Adipocyte (in vitro differentiated cells): ENCODE results near the gene MYOM1.
A peak's percentile ranks its signal among the peaks of the same experiment; 100 is the strongest.

Experiments
- DNase-seq: peaks from one replicate; pipeline ENCODE4 v3.0.0-alpha.2; 2015; ENCODE audit warnings: low read depth
- H3K27me3 ChIP-seq: replicated peaks from 2 replicates; pipeline ENCODE4 v1.7.0; 2013; ENCODE audit warnings: mild to moderate bottlenecking, low read length, moderate library complexity; ENCODE audit not compliant: control insufficient read depth, insufficient read depth
- H3K36me3 ChIP-seq: 2 replicates; pipeline ENCODE4 v1.7.0; 2013; ENCODE audit warnings: low read length, mild to moderate bottlenecking, moderate library complexity; ENCODE audit not compliant: control insufficient read depth, insufficient read depth, severe bottlenecking
- H3K4me1 ChIP-seq: 2 replicates; pipeline ENCODE4 v1.7.0; 2013; ENCODE audit warnings: mild to moderate bottlenecking, low read length, moderate library complexity; ENCODE audit not compliant: control insufficient read depth, insufficient read depth
- H3K4me3 ChIP-seq: 2 replicates; pipeline ENCODE4 v1.7.0; 2013; ENCODE audit warnings: mild to moderate bottlenecking, low read length, moderate library complexity
- H3K9ac ChIP-seq: 2 replicates; pipeline ENCODE4 v1.7.0; 2013; ENCODE audit warnings: mild to moderate bottlenecking, low read length, moderate library complexity
- H3K9me3 ChIP-seq: 2 replicates; pipeline ENCODE4 v1.7.0; 2013; ENCODE audit warnings: mild to moderate bottlenecking, low read length, moderate library complexity; ENCODE audit not compliant: control insufficient read depth

Gene MYOM1

GRCh38 chr18:3247240-3248061 lies 27.7 kb upstream of the MYOM1 start, which contains the start of gene MYL12A:
Gene MYL12A (plus strand): TSS chr18:3247801. CDS start chr18:3253248, 5,447 bp downstream.
- Histone ChIP-seq H3K27me3 (no peaks in the 10 kb centered on the region), H3K4me1 (peaks cover 37% of the 10 kb centered on the region), H3K4me3 (peak within 1 kb of the TSS; percentile 99), H3K9me3 (no peaks in the 10 kb centered on the region), H3K9ac (peak within 1 kb of the TSS; percentile 99), H3K36me3 (peaks cover 9% of the 10 kb centered on the region)
- peak; percentile 95 for DNase-seq

- Histone ChIP-seq H3K9me3 (no peaks in the 10 kb centered on the region), H3K4me3 (peak overlapping the region; percentile 99), H3K9ac (peak overlapping the region; percentile 99), H3K4me1 (peaks cover 30% of the 10 kb centered on the region), H3K27me3 (no peaks in the 10 kb centered on the region), H3K36me3 (peaks cover 9% of the 10 kb centered on the region)
- no peak for DNase-seq
Measured at GRCh38 chr18:3246635-3247239, 27.0 kb upstream of the MYOM1 start.

- H3K9ac ChIP-seq: peak overlapping the region; percentile 99
- H3K9me3 ChIP-seq: no peaks in the 10 kb centered on the region
- peaks cover 9% of the 10 kb centered on the region for H3K36me3 ChIP-seq
- DNase-seq: peak; percentile 94
- peaks cover 23% of the 10 kb centered on the region for H3K4me1 ChIP-seq
- no peaks in the 10 kb centered on the region for H3K27me3 ChIP-seq
- H3K4me3 ChIP-seq: peak overlapping the region; percentile 99
Measured at GRCh38 chr18:3245853-3246634, 26.3 kb upstream of the MYOM1 start.

GRCh38 chr18:3245185-3245564 lies 25.4 kb upstream of the MYOM1 start:
- H3K9me3 ChIP-seq: no peaks in the 10 kb centered on the region
- H3K4me3 ChIP-seq: peak overlapping the region; percentile 99
- H3K36me3 ChIP-seq: peaks cover 8% of the 10 kb centered on the region
- H3K9ac ChIP-seq: peak overlapping the region; percentile 99
- H3K4me1 ChIP-seq: peaks cover 14% of the 10 kb centered on the region
- no peaks in the 10 kb centered on the region for H3K27me3 ChIP-seq
- no peak for DNase-seq

GRCh38 chr18:3238742-3239141 lies 19.0 kb upstream of the MYOM1 start:
- DNase-seq: no peak

GRCh38 chr18:3236470-3236869 lies 16.7 kb upstream of the MYOM1 start:
- no peak for DNase-seq

More at GRCh38 chr18:3238742-3239141, 19.0 kb upstream of the MYOM1 start:
- Histone ChIP-seq H3K9me3 (no peaks in the 10 kb centered on the region), H3K9ac (no peak overlapping the region), H3K36me3 (no peaks in the 10 kb centered on the region), H3K27me3 (no peaks in the 10 kb centered on the region), H3K4me1 (peaks cover under 1% of the 10 kb centered on the region), H3K4me3 (no peak overlapping the region)

GRCh38 chr18:3235846-3236245 lies 16.1 kb upstream of the MYOM1 start:
- Histone ChIP-seq H3K4me3 (no peak overlapping the region), H3K4me1 (peaks cover 13% of the 10 kb centered on the region), H3K36me3 (no peaks in the 10 kb centered on the region), H3K9me3 (no peaks in the 10 kb centered on the region), H3K9ac (no peak overlapping the region), H3K27me3 (no peaks in the 10 kb centered on the region)
- DNase-seq: no peak

More at GRCh38 chr18:3236470-3236869, 16.7 kb upstream of the MYOM1 start:
- no peaks in the 10 kb centered on the region for H3K36me3 ChIP-seq
- no peaks in the 10 kb centered on the region for H3K9me3 ChIP-seq
- H3K4me1 ChIP-seq: peaks cover 11% of the 10 kb centered on the region
- no peaks in the 10 kb centered on the region for H3K27me3 ChIP-seq
- H3K9ac ChIP-seq: no peak overlapping the region
- H3K4me3 ChIP-seq: no peak overlapping the region

- H3K27me3 ChIP-seq: no peaks in the 10 kb centered on the region
- no peak for DNase-seq
- no peaks in the 10 kb centered on the region for H3K9me3 ChIP-seq
- no peak overlapping the region for H3K4me3 ChIP-seq
- H3K9ac ChIP-seq: no peak overlapping the region
- peaks cover 18% of the 10 kb centered on the region for H3K4me1 ChIP-seq
- H3K36me3 ChIP-seq: no peaks in the 10 kb centered on the region
Measured at GRCh38 chr18:3234457-3234856, 14.7 kb upstream of the MYOM1 start.

GRCh38 chr18:3233433-3234168 lies 13.8 kb upstream of the MYOM1 start:
- H3K36me3 ChIP-seq: no peaks in the 10 kb centered on the region
- H3K9me3 ChIP-seq: no peaks in the 10 kb centered on the region
- H3K27me3 ChIP-seq: no peaks in the 10 kb centered on the region
- no peak overlapping the region for H3K4me3 ChIP-seq
- DNase-seq: no peak
- H3K4me1 ChIP-seq: peaks cover 23% of the 10 kb centered on the region
- no peak overlapping the region for H3K9ac ChIP-seq

GRCh38 chr18:3233004-3233403 lies 13.2 kb upstream of the MYOM1 start:
- Histone ChIP-seq H3K27me3 (no peaks in the 10 kb centered on the region), H3K9ac (no peak overlapping the region), H3K4me3 (no peak overlapping the region), H3K36me3 (no peaks in the 10 kb centered on the region), H3K9me3 (no peaks in the 10 kb centered on the region), H3K4me1 (peaks cover 26% of the 10 kb centered on the region)
- no peak for DNase-seq
